GM21423 (cell line): Measurements from ENCODE around the gene ALDOC.
A peak's percentile ranks its signal among the peaks of the same experiment; 100 is the strongest.
"Not testable (repeated sequence)": the region's sequence is repeated elsewhere in the genome, so short reads cannot be mapped to it uniquely, and the experiment has no call there.

Experiments used
- ATAC-seq: cut with Tn5 transposase; IDR thresholded peaks from one replicate; pipeline ENCODE4 v1.9.1; 2021; ENCODE audit warnings: mild to moderate bottlenecking, moderate library complexity; ENCODE audit not compliant: unreplicated experiment

Gene ALDOC

GRCh38 chr17:28584434-28584833 lies 7.7 kb upstream of the ALDOC start:
- no peak for ATAC-seq

GRCh38 chr17:28582513-28582912 lies 5.8 kb upstream of the ALDOC start:
- ATAC-seq: no peak

- ATAC-seq: no peak
Measured at GRCh38 chr17:28580959-28581358, 4.3 kb upstream of the ALDOC start.

DNA sequence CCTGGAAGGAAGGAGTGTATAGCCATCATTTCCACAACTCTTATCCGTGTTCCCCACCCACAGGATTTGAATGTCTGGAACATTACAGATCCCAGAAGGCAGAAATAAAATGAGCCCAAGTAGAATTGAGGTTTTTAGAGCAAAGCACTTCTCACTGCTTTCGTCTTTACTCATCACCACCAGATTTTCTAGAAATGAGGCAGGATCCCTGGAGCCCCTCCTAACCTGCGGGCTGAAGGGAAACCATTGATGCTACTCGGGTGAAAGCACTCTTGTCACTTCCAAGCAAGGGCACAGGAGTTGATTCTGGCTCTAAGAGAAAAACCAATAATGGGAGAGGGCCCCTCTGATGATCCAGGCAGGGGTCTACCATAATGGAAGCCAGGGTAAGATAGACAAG lies 2.8 kb upstream of the ALDOC start:
- ATAC-seq: no peak

GRCh38 chr17:28578246-28579195 lies 1.8 kb upstream of the ALDOC start:
- ATAC-seq: no peak

DNA sequence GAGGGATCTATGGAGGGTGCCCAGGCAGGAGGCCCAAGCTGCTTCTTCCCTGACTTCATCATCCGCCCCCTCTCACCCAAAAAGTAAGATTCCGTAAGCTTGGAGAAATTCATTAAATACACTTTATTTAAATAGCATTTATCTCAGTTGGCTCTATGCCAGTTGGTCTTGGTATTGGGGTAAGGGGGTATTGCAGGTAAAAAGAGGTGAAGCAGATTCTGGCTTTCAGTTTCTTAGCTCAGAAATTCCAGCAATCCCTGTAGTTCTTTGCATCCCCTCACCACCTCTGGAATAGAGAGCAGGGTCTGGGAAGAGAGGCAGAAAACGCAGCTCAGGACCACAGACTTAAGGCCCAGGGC lies 750 bp upstream of the ALDOC start:
- ATAC-seq: no peak

DNA sequence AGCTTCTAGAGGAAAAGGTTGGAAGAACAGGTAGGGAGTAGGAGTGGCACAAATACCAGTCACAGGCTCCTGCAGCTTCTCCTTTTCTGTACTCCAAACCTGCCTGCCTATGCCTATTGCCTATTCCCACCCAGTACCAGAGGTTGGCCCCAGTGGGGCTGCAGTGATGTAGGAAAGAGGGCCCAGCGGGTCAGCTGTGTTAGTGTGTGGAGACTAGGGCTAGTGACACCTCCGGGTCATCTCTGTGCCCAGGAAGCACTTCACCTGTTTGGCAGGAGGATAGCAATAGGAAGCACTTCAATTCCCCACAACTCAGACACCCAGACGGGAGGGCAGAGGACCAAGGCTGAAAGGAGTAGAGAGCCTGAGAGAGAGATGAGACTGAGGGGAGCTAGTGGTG lies 679 bp downstream of the ALDOC start:
- not testable (repeated sequence) for ATAC-seq

GRCh38 chr17:28575126-28575795 lies 1.4 kb downstream of the ALDOC start:
- ATAC-seq: no peak

DNA sequence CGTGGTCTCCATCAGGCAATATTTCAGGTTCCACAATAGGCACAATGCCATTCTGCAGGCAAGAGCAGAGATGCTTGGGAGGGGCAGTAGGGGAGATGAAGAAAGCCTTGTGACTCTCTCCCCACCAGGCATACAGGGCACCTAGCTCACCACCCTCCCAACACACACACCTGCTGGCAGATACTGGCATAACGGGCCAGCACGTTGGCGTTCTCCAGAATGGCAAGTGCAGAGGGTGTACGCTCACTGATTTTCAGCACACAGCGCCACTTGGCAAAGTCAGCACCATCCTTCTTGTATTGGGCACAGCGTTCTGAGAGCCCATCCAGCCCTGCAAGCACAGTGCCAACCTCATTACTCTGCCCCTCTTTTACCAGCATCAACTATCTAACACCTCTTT lies 2.2 kb downstream of the ALDOC start:
- ATAC-seq: no peak

GRCh38 chr17:28573966-28574480 lies 2.7 kb downstream of the ALDOC start:
- no peak for ATAC-seq

DNA sequence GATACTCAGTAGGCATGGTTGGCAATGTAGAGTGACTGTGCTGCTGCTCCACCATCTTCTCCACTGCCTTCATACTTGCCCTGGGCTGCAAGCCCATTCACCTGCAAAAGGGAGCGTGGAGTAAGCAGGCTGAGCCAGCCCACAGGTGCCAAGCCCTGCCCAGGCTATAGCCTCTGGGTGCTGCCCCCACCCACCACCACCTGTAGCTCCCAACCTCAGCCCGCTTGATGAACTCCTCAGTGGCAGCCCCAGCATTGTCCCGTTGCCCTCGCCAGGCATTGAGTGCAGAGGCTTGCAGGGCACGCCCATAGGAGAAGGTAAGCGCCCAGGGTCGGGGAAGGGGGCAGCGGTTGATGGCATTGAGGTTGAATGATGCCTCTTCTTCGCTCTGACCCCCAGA lies 3.2 kb downstream of the ALDOC start:
- no peak for ATAC-seq

- ATAC-seq: no peak
Measured at GRCh38 chr17:28573040-28573380, 3.7 kb downstream of the ALDOC start.

- no peak for ATAC-seq
Measured at GRCh38 chr17:28572259-28573039, 4.2 kb downstream of the ALDOC start.

GRCh38 chr17:28571361-28572122 lies 5.2 kb downstream of the ALDOC start, which contains the start of gene PIGS:
TSS of gene PIGS (minus strand) at chr17:28571524. CDS start at chr17:28571496, 28 bp downstream.
- ATAC-seq: peak; percentile 79

GRCh38 chr17:28570716-28571360 lies 5.9 kb downstream of the ALDOC start:
- ATAC-seq: peak; percentile 31

GRCh38 chr17:28569446-28569845 lies 7.2 kb downstream of the ALDOC start:
- ATAC-seq: no peak

DNA sequence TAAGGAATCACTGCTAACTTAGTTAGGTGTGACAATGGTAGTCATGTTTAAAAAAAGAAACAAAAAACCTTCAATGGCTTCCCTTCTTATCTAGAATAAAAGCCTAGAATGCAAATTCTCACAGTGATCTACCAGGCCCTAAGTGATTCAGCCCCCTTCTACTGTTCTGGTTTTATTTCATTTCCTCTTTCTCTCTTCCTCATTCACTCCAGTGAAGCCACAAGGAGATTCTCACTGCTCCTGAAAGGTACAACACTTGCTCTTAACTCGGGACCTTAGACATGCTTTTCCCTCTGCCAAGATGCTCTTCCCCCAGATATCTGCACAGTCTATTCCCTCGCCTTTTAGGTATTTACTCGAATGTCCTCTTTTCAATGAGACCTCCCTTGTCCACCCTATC lies 9.1 kb downstream of the ALDOC start:
- peak; percentile 38 for ATAC-seq

DNA sequence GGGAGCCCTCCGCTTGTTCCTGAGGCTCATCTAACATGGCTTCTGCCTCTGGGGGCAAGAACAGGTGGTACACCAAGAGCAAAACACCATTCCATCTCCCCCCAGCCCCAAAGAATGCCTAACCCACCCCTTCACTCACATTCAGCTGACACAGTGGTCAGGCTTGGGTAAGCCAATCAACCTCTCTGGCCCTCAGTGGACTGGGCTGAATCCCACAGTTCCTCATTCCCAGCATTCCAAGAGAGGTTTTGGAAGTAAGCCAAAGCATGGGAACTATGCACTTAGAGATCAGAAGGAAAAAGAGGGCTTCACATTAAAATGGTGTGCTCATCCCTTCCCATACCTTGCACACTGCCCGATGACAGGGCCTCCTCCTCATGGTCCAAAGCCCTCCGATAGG lies 13.2 kb downstream of the ALDOC start:
- ATAC-seq: no peak

- ATAC-seq: no peak
Measured at GRCh38 chr17:28555022-28555421, 21.7 kb downstream of the ALDOC start.

DNA sequence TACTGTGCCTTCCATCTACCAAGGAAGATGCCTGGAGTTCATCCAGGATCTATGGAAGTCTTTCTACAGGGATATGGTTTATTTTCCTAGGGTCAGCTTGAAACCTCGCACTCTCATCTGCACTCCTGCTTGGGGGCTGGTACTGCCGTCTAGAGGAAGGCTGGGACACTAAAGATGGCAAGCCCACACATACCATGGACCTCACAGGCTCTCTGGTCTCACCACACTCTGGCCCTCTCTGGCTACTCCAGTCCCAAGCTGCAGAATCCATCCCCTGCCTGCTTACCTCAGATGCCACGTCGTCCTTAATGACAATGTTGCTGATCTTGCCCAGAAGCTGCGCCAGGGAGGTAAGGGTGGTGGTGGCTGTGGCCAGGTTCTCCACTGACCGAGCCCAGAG lies 22.1 kb downstream of the ALDOC start:
- ATAC-seq: no peak
